Keratinocyte (primary cell): ENCODE measurements around the gene ANKRD17.

ENCODE experiments used
- CTCF ChIP-seq, 3 experiments: IDR thresholded peaks in 1 of 3; conservative IDR thresholded peaks in 1 of 3; optimal IDR thresholded peaks in 1 of 3; 2 replicates in 2 of 3; 3 replicates in 1 of 3; pipeline versions ENCODE3 to v1.5.1; 2011; ENCODE audit warnings: low read length in 3 of 3, mild to moderate bottlenecking in 3 of 3, moderate library complexity in 2 of 3, control low read depth in 1 of 3, inconsistent platforms in 1 of 3; ENCODE audit not compliant: insufficient read depth in 2 of 3; ENCODE audit errors: extremely low read depth in 1 of 3
- EZH2 ChIP-seq: IDR thresholded peaks from one replicate; pipeline ENCODE4 v1.6.1; 2012; ENCODE audit warnings: inconsistent platforms, mild to moderate bottlenecking, low read length, moderate library complexity

DNA sequence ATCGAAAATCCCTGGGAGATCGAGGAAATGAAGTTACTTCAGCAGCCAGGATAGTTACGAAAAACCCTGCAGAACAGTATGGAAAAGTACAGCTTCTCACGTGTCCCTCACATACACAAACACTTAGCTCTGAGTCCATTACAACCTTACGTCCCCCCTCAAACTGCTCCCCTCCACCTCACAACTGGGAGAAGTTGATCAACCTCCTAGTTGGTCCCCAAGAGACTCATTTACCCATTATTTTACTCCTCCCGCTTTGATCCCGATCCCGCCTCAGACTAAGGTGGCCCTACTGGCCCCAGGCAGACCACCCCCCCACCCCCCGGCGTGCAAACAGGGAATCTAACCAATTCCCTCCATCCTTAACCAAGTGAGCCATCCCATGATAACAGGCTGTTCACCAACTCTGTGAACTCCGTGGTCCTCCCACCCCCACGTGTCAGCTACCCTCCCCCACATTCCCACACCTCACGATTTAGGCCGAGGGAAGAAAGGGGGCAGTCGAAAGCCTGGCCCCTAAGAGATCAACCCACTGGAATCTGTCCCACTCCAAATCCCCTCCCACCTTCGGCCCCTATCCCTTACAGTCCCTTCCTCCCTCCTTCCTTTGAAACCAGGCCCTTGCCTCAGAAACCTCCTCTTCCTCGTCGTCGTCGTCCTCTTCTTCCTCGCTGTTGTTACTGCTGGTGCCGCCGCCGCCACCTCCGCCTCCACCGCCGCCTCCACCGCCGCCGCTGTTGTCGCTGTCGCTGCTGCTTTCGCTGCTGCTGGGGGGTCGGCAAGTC, 755 bp downstream of the ANKRD17 start:
- TF ChIP-seq CTCF (optimal IDR thresholded peaks at IDR 0.05 in 1 of 3, IDR thresholded peaks at IDR 0.05 in 1 of 3, conservative IDR thresholded peaks at IDR 0.05 in 1 of 3; ENCODE audit: extremely low read depth in 1 of 3, insufficient read depth in 2 of 3, low read length in 3 of 3) (no peak), EZH2 (no peak)
